ENCODE results near the gene CCDC97. TPM values are rescaled to one million over a fixed set of nuclear protein-coding genes. Genes with fewer than 3 reads are reported as not detected.

CCDC97 gene
- total and polyA plus RNA-seq, 2 of the 8 experiments (the other 6 are each of a cell fraction or from before 2014, with no cell fraction given): 19.8 to 27.1 TPM

DNA sequence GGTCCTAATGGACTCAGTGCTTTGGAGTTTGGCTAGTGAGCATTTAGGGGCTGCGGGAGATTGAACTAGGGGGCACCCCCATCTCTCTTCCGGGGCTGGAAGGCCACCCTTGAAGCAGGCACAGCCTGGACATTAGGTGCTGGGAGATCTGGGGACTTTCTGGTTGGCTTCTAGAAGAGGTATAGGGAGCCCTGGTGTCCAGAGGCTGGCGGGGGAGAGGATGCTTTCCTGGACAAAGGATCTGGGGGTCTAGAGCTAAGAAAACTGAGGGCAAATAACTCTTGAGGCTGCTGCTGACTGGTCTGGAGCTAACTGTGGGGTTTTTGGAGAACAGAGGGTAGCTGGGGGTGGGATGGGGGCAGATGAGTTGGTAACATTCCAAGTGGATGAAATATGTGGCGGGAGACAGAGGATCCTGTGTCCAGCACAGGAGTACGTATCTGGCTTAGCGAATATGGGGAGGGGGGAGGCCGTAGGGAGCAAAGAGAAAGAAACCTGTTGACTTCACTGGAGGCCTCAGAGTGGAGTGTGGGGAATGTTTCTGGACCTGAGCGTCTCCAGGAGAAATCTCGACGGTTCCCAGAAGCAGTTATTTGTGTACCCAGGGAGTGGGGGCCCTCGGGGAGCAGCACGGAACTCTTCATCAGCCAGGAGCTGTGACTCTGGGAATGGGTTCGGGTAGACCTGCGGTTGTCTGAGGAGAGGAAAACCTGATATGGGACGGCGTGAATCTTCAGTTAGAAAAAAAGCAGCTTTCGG lies 44.4 kb upstream of the CCDC97 start:
- Histone ChIP-seq H3K4me2 (ENCODE audit: insufficient read depth in 1 of 2, low read depth in 2 of 2, low read length in 2 of 2) (peak overlapping the region; percentile 86 to 95), H3K23ac (ENCODE audit: insufficient read length) (no peak overlapping the region), H3K9me3 (ENCODE audit: insufficient read depth in 2 of 2, low read depth in 1 of 2, low read length in 1 of 2) (no peaks in the 10 kb centered on the region), H3K18ac (ENCODE audit: extremely low read depth, low read length) (peak overlapping the region; percentile 82; the same call in 1 of the 2 replicates), H3K9ac (replicated peaks in 1 of 4; ENCODE audit: extremely low read depth in 1 of 4, low read depth in 3 of 4, low read length in 3 of 4) (peak overlapping the region; percentile 83 to 99 (median 96)), H3K56ac (replicated peaks; ENCODE audit: insufficient read length, low read depth, low read length) (peak overlapping the region; percentile 70), H2BK120ac (replicated peaks; ENCODE audit: low read depth, low read length) (no peak overlapping the region), H3K27me3 (replicated peaks in 1 of 4; ENCODE audit: control insufficient read depth in 3 of 4, extremely low read depth in 1 of 4, insufficient read depth in 3 of 4, low read length in 3 of 4) (no peaks in the 10 kb centered on the region), H3K4ac (replicated peaks; ENCODE audit: insufficient read length, low read depth, low read length) (peak overlapping the region; percentile 29), H2BK20ac (ENCODE audit: low read length) (no peak overlapping the region), H3K23me2 (ENCODE audit: low read depth, low read length) (peaks cover 14% of the 10 kb centered on the region), H2BK12ac (ENCODE audit: low read depth, low read length) (no peak overlapping the region; the same call in 1 of the 2 replicates), H3K4me1 (replicated peaks in 1 of 4; ENCODE audit: control insufficient read depth in 3 of 4, insufficient read depth in 4 of 4, low read length in 3 of 4) (peaks cover 0 to 10% (median 5%) of the 10 kb centered on the region in 4 experiments; a peak in 6 of 7 replicates), H3K79me1 (ENCODE audit: low read depth, low read length) (peaks cover 14% of the 10 kb centered on the region), H3K79me2 (ENCODE audit: control insufficient read depth in 1 of 2, insufficient read depth in 2 of 2, low read length in 2 of 2) (peaks cover 36 to 54% of the 10 kb centered on the region in 2 experiments), H2BK15ac (ENCODE audit: low read length) (no peak overlapping the region), H3K14ac (ENCODE audit: insufficient read length) (no peak overlapping the region), H3K27ac (ENCODE audit: low read depth, low read length) (peak overlapping the region; percentile 99), H3K4me3 (ENCODE audit: extremely low read depth in 1 of 4, insufficient read depth in 2 of 4, low read depth in 3 of 4, low read length in 4 of 4) (peak overlapping the region; percentile 71 to 96 (median 84)), H2AK5ac (ENCODE audit: low read depth, low read length) (0 out of 2 replicates have a peak overlapping the region, but pooled peaks have one; percentile 76), H4K91ac (replicated peaks; ENCODE audit: insufficient read length, low read length) (no peak overlapping the region), H2BK5ac (ENCODE audit: low read depth, low read length) (peak overlapping the region; percentile 97), H3K36me3 (ENCODE audit: control insufficient read depth in 2 of 4, insufficient read depth in 4 of 4, low read length in 3 of 4) (peaks cover 20 to 33% (median 23%) of the 10 kb centered on the region in 4 experiments), H4K20me1 (replicated peaks in 1 of 2; ENCODE audit: control insufficient read depth in 1 of 2, insufficient read depth in 2 of 2, low read length in 2 of 2) (peaks cover 2 to 4% of the 10 kb centered on the region in 2 experiments), H2AFZ (ENCODE audit: low read length) (no peak overlapping the region), H4K8ac (ENCODE audit: extremely low read depth, insufficient read depth, low read length) (peak overlapping the region; percentile 100; the same call in 1 of the 2 replicates), H4K5ac (ENCODE audit: insufficient read length, low read depth, low read length) (peak overlapping the region; percentile 75)
- CTCF ChIA-PET (ENCODE audit: partially characterized antibody): interaction anchor here (0.5 to 1.8 kb wide), 7 partner anchors 36 to 151 kb away, joined by 3 to 6 read pairs (median 4); partner anchors contain the start of genes AXL and CYP2F1
- DNase-seq (ENCODE audit: low read depth in 1 of 2, low spot score in 2 of 2): no peak
- no peak for TF ChIP-seq NRF1 (IDR thresholded peaks at IDR 0.05; ENCODE audit: low read depth, low read length)
- TF ChIP-seq POLR2A (IDR thresholded peaks at IDR 0.05; ENCODE audit: control extremely low read depth in 1 of 2, low read depth in 2 of 2, low read length in 2 of 2): peak in 1 of 2 experiments; percentile 15; a peak in 2 of 3 replicates
- TF ChIP-seq POLR2AphosphoS5 (IDR thresholded peaks at IDR 0.05; ENCODE audit: low read depth, low read length): 0 out of 2 replicates have a peak, but pooled peaks have one; percentile 22
- POLR2A ChIA-PET (ENCODE audit: partially characterized antibody): interaction anchor here (0.6 to 38.6 kb wide), 24 partner anchors 9 to 652 kb away, joined by 3 to 579 read pairs (median 6); partner anchors contain the start of genes AXL, CCDC97 and CYP2S1
- no peak for FAIRE-seq
- WGBS, 2 experiments (ENCODE audit: extremely low coverage in 1 of 2, insufficient coverage in 1 of 2, insufficient read length in 1 of 2, insufficient replicate concordance in 2 of 2, low coverage in 1 of 2, low lambda C conversion rate in 2 of 2, missing lambda C conversion rate in 1 of 2): 42% methylated on average over 17 of the region's 17 CpGs; no CpG with 5 or more reads in 1 of the 2 experiments

All from H1 (cell line).